GM21423 (cell line): Measurements from ENCODE around the gene CCDC73.
"Not testable (repeated sequence)": the region's sequence is repeated elsewhere in the genome, so short reads cannot be mapped to it uniquely, and the experiment has no call there.

ENCODE experiments used
- ATAC-seq: cut with Tn5 transposase; IDR thresholded peaks from one replicate; pipeline ENCODE4 v1.9.1; 2021; ENCODE audit warnings: mild to moderate bottlenecking, moderate library complexity; ENCODE audit not compliant: unreplicated experiment

CCDC73 gene

DNA sequence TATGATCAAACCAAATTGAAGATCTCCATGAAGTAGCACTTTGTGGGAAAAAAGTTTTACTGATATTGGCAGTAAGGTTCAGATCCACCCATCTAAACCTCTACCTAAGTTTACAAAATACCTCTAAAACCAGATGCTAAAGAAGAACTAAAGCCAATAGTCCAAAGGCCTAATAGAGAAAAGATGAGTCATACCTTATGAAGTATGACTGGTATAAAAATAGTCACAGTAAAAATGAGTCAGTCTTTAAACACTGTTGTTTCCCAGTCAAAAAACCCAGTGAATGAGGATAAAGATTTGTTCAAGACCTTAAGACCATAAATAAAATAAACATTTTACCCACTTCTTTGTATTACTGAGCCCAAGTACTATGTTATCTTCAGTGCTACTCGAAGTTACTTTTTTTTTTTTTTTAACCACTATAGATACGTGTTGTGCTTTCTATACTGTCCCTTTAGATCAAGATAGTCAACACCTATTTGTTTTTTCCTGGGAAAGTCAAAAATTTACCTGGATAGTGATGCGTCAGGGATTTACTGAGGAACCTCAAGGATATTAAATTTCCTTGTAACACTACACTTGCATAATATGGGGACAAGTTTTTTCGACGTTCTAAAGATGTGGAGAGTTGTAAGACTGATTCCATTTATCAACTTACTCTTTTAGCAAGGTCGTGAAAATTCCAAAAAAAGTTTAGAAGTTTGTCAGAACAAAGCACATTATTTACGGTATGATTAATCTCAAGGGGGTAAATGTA lies 87.3 kb downstream of the CCDC73 start:
- peak; percentile 95 for ATAC-seq

DNA sequence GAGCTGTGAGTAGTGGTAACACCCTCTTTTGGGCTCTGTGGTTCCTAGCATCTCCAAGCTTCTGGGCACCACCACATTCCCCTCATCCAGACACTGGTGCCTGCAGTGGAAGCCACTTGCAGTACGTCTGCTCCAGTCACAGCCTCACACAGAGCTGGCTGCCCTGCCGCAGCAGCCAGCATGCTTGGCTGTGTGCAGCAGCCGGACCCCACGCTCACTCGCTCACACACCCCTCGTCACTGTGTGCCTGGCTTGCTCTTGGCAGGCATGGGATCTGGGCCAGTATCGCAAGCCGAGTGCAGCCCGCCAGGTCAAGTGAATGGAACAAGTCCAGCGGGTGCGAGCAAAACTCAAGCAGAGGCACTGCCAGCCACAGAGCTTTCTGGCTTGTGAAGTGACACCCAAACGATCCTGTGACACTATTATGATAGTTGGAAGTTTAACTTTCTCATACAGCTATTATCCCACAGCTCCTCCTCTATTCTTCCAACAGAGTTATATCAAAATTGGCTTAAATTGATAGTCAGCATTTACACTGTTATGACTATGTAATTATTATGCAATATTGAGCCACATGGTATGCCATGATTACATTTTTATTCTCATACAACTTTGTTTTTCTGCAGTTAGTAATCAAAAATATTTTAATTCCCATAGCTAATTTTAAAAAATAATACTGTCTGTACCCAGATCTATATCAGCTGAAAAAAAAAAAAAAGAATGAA lies 89.0 kb downstream of the CCDC73 start:
- no peak for ATAC-seq

GRCh38 chr11:32704775-32705174 lies 89.7 kb downstream of the CCDC73 start:
- ATAC-seq = no peak

DNA sequence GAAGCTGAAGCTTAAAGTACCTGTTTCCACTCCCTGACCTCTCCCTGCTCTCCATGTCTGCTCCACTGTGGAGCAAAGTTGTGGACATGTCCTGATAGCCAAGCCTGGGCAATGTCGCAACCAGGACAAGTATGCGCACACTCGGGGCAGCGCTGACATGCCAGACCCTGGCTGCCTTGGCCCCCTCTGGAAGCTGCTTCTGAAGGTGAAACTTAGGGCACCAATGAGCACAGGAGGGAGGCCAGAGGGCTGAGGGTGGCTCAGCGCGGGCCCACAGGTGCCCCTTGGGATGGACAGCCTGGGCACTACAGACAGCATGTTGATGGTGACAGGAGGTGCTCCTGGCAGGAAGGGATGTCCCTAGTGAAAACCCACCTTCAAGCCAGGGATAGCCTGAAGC lies 90.2 kb downstream of the CCDC73 start:
- no peak for ATAC-seq

- no peak for ATAC-seq
Measured at GRCh38 chr11:32701616-32702015, 92.8 kb downstream of the CCDC73 start.

DNA sequence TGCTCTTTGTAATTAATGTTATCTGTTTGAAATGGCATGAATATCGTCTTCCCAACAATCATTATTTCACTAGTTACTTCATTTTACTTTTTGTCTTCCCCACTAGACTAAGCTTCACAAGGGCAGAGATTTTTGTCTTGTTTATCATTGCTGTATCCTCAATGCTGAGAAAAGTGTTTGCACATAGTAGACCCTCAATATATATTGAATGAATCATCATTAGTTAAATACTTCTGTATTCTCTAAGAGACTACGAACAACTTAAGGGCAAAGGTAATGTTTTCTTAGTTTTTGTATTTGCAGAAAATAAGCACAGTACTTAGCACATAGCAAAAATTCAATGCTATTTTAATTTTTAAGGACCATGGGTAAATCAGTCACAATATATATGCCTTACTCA lies 95.9 kb downstream of the CCDC73 start:
- ATAC-seq = no peak

DNA sequence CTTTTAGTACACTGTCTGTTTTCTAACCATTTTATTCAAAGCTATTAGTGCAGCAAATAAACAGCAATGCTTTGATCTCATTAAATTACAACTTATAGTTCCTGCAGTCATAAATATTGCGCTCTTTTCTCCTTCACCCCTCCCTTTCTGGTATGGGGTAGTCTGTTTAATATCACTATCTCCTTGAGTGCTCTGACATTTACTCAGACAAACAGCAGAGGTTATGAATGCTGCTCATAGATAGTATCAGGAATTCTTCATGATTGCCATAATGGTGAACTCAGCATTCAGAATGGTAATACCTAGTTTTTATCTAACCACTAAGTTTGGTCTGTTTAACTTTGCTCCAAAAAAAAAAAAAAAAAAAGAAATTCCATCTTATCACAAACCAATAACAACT lies 123.4 kb downstream of the CCDC73 start:
- ATAC-seq = no peak

DNA sequence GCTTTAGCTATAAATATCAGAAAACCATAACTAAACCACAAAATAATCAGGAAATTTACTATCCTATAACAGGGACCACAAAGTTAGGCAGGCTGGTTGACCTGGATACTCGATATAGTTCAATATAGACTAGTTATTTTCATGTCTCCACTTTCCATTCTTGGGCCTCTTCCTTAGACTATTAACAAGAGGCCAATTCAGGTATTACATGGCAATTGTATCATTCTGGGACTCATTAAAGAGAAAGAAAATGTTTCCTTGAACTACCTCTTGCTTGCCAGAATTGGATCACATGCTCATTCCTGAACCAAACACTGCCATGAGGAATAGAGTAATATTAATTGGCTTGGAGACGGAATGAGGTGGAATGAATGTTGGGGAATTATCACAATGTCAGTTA lies 134.8 kb downstream of the CCDC73 start:
- ATAC-seq = no peak

GRCh38 chr11:32658639-32659406 lies 135.6 kb downstream of the CCDC73 start:
- ATAC-seq = no peak

GRCh38 chr11:32643526-32643925 lies 150.9 kb downstream of the CCDC73 start:
- no peak for ATAC-seq

- ATAC-seq = no peak
Measured at GRCh38 chr11:32641361-32641760, 153.1 kb downstream of the CCDC73 start.

DNA sequence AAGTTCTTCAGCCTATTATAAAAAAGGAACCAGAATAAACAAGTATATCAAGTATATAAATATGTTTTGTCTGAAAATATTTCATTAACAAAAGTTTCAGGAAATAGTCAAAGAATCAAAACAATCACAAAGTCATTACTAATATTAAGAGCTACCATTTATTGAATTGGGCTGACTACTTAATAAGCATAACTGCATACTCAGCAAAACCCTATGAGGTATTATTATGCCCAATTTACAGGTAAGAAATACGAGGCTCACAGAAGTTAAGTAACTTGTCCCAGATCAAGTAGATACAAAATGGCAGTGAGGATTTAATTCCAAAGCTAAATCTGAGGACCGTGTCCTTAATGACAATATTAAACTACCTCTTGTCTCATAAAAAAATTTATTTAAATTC lies 158.6 kb downstream of the CCDC73 start:
- ATAC-seq = no peak

DNA sequence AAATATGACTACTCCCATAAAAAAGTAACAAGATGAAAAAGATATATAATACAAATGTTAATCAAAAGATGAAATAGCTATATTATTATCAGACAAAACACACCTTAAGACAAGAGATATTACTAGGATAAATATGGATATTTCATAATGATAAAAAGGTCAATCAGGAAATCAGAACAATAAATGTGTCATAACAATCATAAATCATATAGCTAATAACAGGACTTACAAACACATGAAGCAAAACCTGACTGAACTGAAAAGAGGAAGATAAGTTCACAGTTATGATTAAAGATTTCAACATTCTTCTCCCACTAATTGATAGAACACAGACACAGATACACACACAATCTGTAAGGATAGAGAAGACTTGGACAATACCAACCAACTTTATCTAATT lies 163.6 kb downstream of the CCDC73 start:
- ATAC-seq = no peak

DNA sequence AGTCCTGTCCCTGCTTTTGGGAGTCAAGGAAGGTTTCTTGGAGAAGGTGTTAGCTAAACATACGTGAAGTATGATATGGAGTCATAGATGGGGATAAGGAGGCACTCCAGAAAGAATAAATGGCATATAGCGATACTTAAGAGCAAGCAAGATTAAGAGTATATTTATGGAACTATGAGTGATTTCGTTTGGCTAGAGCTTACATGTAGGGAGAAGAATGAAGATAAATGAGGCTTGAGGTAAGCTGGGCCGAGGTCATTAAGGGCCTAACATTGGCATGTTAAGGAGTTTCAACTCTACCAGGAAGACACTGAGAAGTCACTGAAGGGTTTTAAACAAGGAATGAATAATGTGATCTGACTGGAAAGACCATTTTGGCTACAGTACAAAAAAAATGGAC lies 177.6 kb downstream of the CCDC73 start:
- ATAC-seq = no peak

GRCh38 chr11:32615422-32615821 lies 179.0 kb downstream of the CCDC73 start:
- no peak for ATAC-seq

DNA sequence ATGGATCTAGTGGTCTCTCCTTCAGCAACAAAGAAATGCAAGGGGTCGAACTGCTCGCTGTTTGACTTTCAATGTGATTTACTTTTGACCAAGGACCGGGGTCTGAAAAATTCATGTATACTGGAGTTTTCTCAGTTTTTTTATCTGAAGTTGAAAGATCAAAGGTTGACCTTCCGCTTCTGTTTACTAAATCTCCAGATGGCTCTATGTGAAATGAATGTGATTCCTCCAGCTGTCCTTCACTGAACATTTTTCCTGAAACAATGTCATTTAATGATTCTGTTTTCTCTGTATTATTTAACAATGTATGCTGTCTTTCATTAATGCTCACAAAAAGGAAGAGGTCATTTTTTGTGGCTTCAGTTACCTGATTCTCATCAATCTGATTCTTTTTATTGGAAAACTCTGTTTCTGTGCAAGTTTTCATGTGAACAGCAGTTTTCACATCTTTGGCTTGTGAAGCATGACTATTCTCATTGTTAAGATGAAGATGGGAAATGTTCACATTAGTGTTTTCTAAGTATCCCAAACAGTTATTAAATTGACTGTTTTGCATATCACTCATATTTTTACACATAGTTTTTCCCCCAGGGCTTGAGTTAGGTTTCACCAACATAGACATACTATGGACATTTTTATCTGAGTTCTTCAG lies 180.8 kb downstream of the CCDC73 start:
- no peak for ATAC-seq

GRCh38 chr11:32610797-32611352 lies 183.6 kb downstream of the CCDC73 start:
- ATAC-seq = no peak

- not testable (repeated sequence) for ATAC-seq
Measured at GRCh38 chr11:32608826-32609225, 185.6 kb downstream of the CCDC73 start.

GRCh38 chr11:32606220-32606619 lies 188.2 kb downstream of the CCDC73 start:
- ATAC-seq = no peak

DNA sequence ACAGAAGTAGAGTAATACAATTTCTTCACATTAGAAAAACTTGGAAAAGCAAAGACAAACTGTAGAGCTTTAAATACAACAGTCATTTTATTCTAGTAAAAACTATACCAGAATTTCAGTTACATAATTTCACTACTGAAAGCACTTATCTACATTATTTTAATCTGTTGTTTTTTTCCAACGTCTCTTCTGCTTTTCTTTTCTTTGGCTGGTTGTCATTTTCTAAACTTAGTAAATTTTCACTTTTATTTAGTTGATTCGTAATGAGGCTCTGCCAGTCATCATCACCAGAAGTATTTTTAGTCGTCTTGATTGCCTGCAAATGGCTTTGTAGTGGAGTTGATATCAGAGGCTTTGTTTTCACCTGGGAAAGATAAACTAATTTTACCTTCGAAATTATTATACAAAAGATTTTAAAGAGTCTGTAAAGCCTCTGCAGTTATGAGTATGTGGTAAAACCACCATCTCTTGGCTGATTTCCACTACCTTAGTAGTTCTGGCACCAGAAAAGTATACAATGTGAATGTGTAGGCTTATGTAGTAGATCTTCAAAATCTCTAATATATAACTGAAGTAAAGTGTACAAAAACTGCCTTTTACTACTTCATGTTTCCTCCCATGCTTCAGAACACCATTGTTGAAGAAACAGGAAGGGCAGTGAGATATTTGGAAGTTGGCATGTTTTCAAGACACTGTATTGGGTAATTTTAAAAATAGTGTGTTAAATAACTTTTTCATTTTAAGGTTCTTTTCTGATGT lies 191.6 kb downstream of the CCDC73 start:
- no peak for ATAC-seq
